Measurements from ENCODE around the gene SYK. TPM values are rescaled to one million over a fixed set of nuclear protein-coding genes. Genes with fewer than 3 reads are reported as not detected.

The SYK gene
- total RNA-seq, 2 donors from 2014 or later = 4.5 to 43.6 TPM

GRCh38 chr9:90892918-90893317, 91.3 kb downstream of the SYK start:
- DNase-seq (ENCODE audit: low spot score) = no peak
- Histone ChIP-seq H3K4me1 (replicated peaks) (peaks cover 8% of the 10 kb centered on the region), H3K9me3 (no peaks in the 10 kb centered on the region), H3K4me3 (no peak overlapping the region), H3K36me3 (no peaks in the 10 kb centered on the region), H3K27ac (no peak overlapping the region), H3K27me3 (replicated peaks; ENCODE audit: insufficient read depth) (no peaks in the 10 kb centered on the region)
- intact Hi-C loops (cut with DNase I) = no loop called here
- TF ChIP-seq POLR2A (IDR thresholded peaks at IDR 0.05) = no peak
- TF ChIP-seq POLR2AphosphoS5 (IDR thresholded peaks at IDR 0.05) = no peak
- TF ChIP-seq CTCF (IDR thresholded peaks at IDR 0.05) = no peak
- 82% methylated on average over 6 of the region's 6 CpGs for WGBS

- WGBS = 78% methylated on average over 4 of the region's 4 CpGs
- Histone ChIP-seq H3K27me3 (replicated peaks; ENCODE audit: insufficient read depth) (no peaks in the 10 kb centered on the region), H3K27ac (no peak overlapping the region), H3K4me3 (no peak overlapping the region), H3K9me3 (no peaks in the 10 kb centered on the region), H3K36me3 (no peaks in the 10 kb centered on the region), H3K4me1 (replicated peaks) (peaks cover 8% of the 10 kb centered on the region)
- TF ChIP-seq POLR2A (IDR thresholded peaks at IDR 0.05) (no peak), POLR2AphosphoS5 (IDR thresholded peaks at IDR 0.05) (no peak), CTCF (IDR thresholded peaks at IDR 0.05) (no peak)
- intact Hi-C loops (cut with DNase I) = no loop called here
- no peak for DNase-seq (ENCODE audit: low spot score)
Observed at GRCh38 chr9:90893706-90894105, 92.1 kb downstream of the SYK start.

- Histone ChIP-seq H3K9me3 (no peaks in the 10 kb centered on the region), H3K4me1 (replicated peaks) (peaks cover 8% of the 10 kb centered on the region), H3K27me3 (replicated peaks; ENCODE audit: insufficient read depth) (no peaks in the 10 kb centered on the region), H3K4me3 (no peak overlapping the region), H3K27ac (peak overlapping the region; percentile 34 to 61), H3K36me3 (no peaks in the 10 kb centered on the region)
- WGBS = 48% methylated on average over 16 of the region's 16 CpGs
- intact Hi-C loops (cut with DNase I) = no loop called here
- DNase-seq (ENCODE audit: low spot score) = peak; percentile 53
- TF ChIP-seq POLR2AphosphoS5 (IDR thresholded peaks at IDR 0.05) (no peak), CTCF (IDR thresholded peaks at IDR 0.05) (peak in 3 of 4 experiments; percentile 20 to 60 (median 40))
Observed at GRCh38 chr9:90894986-90895687, 93.5 kb downstream of the SYK start.

GRCh38 chr9:90895786-90896185, 94.2 kb downstream of the SYK start:
- WGBS = 29% methylated on average over 7 of the region's 7 CpGs
- no peak for DNase-seq (ENCODE audit: low spot score)
- intact Hi-C loops (cut with DNase I) = no loop called here
- no peaks in the 10 kb centered on the region for H3K27me3 ChIP-seq (replicated peaks; ENCODE audit: insufficient read depth)
- H3K4me1 ChIP-seq (replicated peaks) = peaks cover 8% of the 10 kb centered on the region
- no peak overlapping the region for H3K4me3 ChIP-seq
- no peaks in the 10 kb centered on the region for H3K9me3 ChIP-seq
- H3K27ac ChIP-seq = peak overlapping the region; percentile 34 to 61
- H3K36me3 ChIP-seq = no peaks in the 10 kb centered on the region
- no peak for TF ChIP-seq POLR2A (IDR thresholded peaks at IDR 0.05)
- TF ChIP-seq POLR2AphosphoS5 (IDR thresholded peaks at IDR 0.05) = peak; percentile 18
- no peak for TF ChIP-seq CTCF (IDR thresholded peaks at IDR 0.05)

GRCh38 chr9:90896231-90896630, 94.6 kb downstream of the SYK start:
- no peaks in the 10 kb centered on the region for H3K9me3 ChIP-seq
- no peaks in the 10 kb centered on the region for H3K27me3 ChIP-seq (replicated peaks; ENCODE audit: insufficient read depth)
- TF ChIP-seq POLR2A (IDR thresholded peaks at IDR 0.05) (no peak), POLR2AphosphoS5 (IDR thresholded peaks at IDR 0.05) (no peak), CTCF (IDR thresholded peaks at IDR 0.05) (no peak)
- no peak for DNase-seq (ENCODE audit: low spot score)
- WGBS = 76% methylated on average over 3 of the region's 3 CpGs
- peak overlapping the region; percentile 34 to 61 for H3K27ac ChIP-seq
- no peak overlapping the region for H3K4me3 ChIP-seq
- H3K4me1 ChIP-seq (replicated peaks) = peaks cover 8% of the 10 kb centered on the region
- H3K36me3 ChIP-seq = no peaks in the 10 kb centered on the region
- intact Hi-C loops (cut with DNase I) = no loop called here
